Activated naive CD4-positive, alpha-beta T cell treated with anti-CD3 and anti-CD28 coated beads, Interleukin-2, amount 10 ng/mL, durations not matched to agents 5 hours and 36 hours (primary cell): Measurements from ENCODE around the gene CACNG6. TPM values are rescaled to one million over a fixed set of nuclear protein-coding genes. Genes with fewer than 3 reads are reported as not detected.

Experiments used
- total RNA-seq, 2 experiments: library from RNA; stranded (reverse); gene quantifications; one replicate each; pipeline ENCODE4 v1.2.3, GENCODE V29; 2021

Gene CACNG6
- not detected for total RNA-seq

GRCh38 chr19:53991224-53992113, at the start of gene CACNG6:
TSS of gene CACNG6 (plus strand) at chr19:53991637. CDS start at chr19:53992878, 1,241 bp downstream.

GRCh38 chr19:53962887-53963431, 28.5 kb upstream of the CACNG6 start, which contains the start of gene CACNG8:
TSS of gene CACNG8 (plus strand) at chr19:53962937.

Other genes starting within 250 kb of the CACNG6 start
- gene NLRP12, start 167.3 kb upstream of the CACNG6 start, total RNA-seq = not detected
- gene MYADM, start 123.8 kb upstream of the CACNG6 start, total RNA-seq = 10 to 100 TPM; 91.4 to 99.9 TPM
- under 1 TPM in 1 of 2 experiments, not detected in 1; 0.20 TPM for gene PRKCG, start 109.4 kb upstream of the CACNG6 start, total RNA-seq
- gene CACNG7, start 82.4 kb upstream of the CACNG6 start, total RNA-seq = not detected
- gene CACNG8, start 28.7 kb upstream of the CACNG6 start, total RNA-seq = not detected
- gene VSTM1, start 72.3 kb downstream of the CACNG6 start, total RNA-seq = not detected
- not detected for gene TARM1, start 89.7 kb downstream of the CACNG6 start, total RNA-seq
- gene OSCAR, start 109.2 kb downstream of the CACNG6 start, total RNA-seq = under 1 TPM in 1 of 2 experiments, not detected in 1; 0.23 TPM
- 100 to 1,000 TPM; 121 TPM for gene NDUFA3, start 111.2 kb downstream of the CACNG6 start, total RNA-seq
- 10 to 100 TPM; 42.4 to 46.4 TPM for gene TFPT, start 124.0 kb downstream of the CACNG6 start, total RNA-seq
- gene PRPF31, start 124.1 kb downstream of the CACNG6 start, total RNA-seq = 10 to 100 TPM; 63.1 to 68.3 TPM
- 10 to 100 TPM; 59.2 to 65.5 TPM for gene CNOT3, start 146.1 kb downstream of the CACNG6 start, total RNA-seq
- 1 to 10 TPM; 8.6 to 8.8 TPM for gene LENG1, start 168.1 kb downstream of the CACNG6 start, total RNA-seq
- gene TMC4, start 181.5 kb downstream of the CACNG6 start, total RNA-seq = 1 to 10 TPM; 3.1 to 3.6 TPM
- 10 to 100 TPM; 46.0 to 46.9 TPM for gene MBOAT7, start 197.9 kb downstream of the CACNG6 start, total RNA-seq
- 10 to 100 TPM in 1 of 2 experiments, 1 to 10 TPM in 1; 9.9 to 11.6 TPM for gene TSEN34, start 199.7 kb downstream of the CACNG6 start, total RNA-seq
- gene RPS9, start 209.2 kb downstream of the CACNG6 start, total RNA-seq = 1,000 to 10,000 TPM; 1,383 to 1,428 TPM
- 1 to 10 TPM; 4.8 to 4.9 TPM for gene LILRB3, start 231.4 kb downstream of the CACNG6 start, total RNA-seq